NCI-H345 (cell line): Measurements from ENCODE around the gene TTLL4.
"Not testable (repeated sequence)": the region's sequence is repeated elsewhere in the genome, so short reads cannot be mapped to it uniquely, and the experiment has no call there.

Experiments
- DNase-seq: peaks from one replicate; lab custom pipeline; 2025; lab: John Stamatoyannopoulos, UW

The TTLL4 gene

DNA sequence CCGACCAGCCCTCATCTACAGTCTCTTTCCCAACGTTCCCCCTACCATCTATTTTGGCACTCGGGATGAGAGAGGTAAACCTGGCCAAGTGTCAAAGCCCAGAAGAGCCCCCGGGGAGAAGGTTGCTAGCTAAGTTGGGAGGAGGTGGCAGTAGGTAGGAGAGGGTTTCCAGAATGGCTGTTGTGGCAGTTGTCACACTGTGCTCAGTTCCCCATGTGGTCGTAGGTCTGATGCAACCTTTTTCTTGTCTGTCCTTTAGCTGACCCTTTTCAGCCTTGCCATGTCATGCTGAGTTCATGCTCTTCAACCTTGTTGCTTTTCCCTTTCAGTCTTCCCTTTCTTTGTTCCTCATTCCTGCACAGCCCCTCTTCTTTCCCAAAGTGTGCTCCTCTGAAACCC is 34.5 kb downstream of the TTLL4 start:
- DNase-seq = no peak

DNA sequence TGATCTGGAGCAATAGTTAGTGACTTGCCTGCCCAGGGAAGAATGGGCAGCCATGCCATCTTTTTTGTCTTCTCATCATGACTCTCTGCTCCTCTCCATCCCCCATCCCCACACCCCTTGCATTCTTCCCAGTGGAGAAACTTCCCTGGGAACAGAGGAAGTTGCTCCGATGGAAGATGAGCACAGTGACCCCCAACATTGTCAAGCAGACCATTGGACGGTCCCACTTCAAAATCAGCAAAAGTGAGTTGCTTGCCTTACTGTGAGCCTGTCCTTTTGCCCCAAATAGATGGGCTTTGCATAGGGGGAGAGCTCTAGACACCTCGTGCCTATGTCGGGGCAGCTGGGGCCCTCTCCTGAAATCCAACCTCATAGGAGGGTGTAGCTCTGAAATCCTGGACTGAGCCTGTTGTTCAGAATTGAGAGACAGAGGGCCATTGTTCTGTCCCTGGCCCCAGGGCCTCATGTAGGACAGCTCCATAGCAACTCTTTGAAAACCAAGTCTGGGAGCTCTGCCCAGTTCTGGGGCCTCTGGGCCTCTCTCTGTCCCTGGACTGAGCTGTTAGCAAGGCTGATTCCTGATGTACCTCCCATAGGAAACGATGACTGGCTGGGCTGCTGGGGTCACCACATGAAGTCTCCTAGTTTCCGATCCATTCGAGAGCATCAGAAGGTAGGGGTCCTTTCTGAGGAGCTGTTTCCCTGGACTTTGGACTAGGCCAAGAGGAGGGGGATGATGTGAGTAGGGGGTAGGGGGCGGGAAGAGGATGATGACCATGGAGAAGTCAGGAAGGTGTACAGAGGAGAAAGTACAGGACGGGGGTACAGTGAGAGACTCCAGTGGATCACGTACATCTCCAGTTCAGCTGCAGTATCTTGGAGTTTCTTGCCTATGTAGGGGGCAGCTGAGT is 35.2 kb downstream of the TTLL4 start:
- no peak for DNase-seq

DNA sequence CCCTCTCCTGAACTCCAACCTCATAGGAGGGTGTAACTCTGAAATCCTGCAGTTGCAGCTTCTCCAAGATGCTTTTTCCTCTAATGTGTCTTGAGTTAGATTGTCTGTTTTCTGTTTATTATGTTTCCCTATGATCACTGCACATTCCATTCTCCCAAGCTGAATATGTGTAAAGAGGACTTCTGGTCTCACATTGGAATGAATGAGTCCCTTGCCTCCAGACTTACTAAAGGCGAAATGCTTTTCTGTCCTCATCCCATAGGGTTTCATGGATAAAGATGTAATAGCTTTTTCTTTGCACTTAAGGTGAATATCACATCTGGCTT is 35.8 kb downstream of the TTLL4 start:
- DNase-seq = no peak

DNA sequence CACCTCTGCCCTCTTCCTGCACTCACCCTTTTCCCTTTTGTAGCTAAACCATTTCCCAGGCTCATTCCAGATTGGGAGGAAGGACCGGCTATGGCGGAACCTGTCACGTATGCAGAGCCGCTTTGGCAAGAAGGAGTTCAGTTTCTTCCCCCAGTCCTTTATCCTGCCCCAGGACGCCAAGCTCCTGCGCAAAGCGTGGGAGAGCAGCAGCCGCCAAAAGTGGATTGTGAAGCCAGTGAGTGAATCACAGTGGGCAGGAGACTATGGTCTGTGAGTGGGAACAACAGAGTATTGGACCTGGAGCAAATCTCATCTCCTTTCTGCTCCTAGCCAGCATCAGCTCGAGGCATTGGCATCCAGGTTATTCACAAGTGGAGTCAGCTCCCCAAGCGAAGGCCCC is 36.3 kb downstream of the TTLL4 start:
- no peak for DNase-seq

DNA sequence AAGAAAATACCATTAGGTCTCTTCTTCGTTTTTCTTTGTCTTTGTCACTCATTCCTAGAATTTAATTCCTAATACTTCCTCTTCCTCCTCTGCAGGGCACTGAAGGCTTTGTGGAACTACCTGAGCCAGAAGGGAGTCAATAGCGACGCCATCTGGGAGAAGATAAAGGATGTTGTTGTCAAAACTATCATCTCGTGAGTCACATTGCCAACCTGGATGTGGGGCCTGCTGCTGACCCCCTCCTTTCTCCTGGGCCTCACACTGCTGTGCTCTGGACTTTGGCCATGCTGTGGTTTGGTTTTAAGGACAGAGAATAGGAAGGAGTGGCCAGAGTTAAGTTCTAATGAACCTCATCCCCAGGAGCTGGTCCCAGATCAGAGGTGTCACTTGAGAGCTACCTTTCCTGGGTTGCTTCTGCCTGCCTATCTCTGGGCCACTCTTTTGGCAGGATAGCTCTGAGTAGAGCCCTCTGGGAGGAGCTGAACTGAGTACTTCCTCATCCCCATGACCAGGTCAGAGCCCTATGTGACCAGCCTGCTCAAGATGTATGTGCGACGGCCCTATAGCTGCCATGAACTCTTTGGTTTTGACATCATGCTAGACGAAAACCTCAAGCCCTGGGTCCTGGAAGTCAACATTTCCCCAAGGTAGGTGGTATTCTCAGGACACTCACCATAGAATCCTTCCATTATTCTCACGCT is 38.3 kb downstream of the TTLL4 start:
- DNase-seq = no peak

DNA sequence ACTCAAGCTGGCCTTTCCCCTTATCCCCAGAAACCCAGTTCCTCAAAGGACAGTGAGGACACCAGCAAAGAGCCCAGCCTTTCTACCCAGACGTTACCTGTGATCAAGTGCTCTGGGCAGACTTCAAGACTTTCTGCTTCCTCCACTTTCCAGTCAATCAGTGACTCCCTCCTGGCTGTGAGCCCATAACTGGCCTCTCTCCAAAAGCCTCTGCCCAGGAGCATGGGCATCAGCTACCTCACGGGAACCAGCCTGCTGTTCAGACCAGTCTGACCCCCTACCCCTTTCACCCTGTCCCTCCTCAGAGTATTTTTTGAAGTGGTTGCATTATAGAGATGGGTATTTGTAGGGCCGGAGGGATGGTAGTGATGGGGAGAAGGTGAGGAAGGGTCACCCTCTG is 43.6 kb downstream of the TTLL4 start:
- DNase-seq = no peak

DNA sequence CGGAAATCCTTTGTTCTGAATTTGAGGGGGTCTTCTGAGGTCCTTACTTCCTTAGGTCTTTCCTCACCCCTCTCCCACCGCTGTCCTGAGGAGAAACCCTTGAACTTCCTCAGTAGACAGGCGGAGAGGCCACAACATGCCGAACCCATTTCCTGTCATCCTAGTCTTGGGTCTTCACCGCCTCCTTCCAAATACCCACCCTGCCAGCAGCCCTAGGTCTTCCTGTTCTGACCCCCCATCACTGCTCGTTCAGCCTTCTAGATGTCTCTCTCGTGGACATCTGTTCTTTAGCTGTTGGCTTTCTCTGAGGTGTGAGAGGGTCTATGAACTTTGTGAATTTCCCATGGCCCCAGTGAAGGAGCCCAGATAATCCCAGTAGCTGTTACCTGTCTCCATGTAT is 44.1 kb downstream of the TTLL4 start:
- DNase-seq = no peak

DNA sequence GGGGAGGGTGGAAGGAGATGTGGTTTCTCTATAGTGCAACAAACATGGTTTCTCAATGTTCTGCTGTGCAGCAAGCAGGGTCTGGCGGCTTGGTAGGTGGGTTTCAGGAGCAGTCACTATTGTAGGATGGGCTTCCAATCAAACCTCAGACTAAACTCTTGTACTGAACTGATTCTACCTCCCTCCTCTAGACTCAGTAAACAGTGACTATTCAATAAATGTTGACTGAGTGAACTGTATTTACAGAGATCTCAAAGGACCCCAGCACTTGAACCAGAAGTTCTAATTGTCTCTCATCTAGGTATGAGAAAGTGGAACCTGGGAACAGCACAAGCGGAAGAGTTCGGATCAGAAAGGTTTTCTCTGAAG is 44.5 kb downstream of the TTLL4 start:
- no peak for DNase-seq

DNA sequence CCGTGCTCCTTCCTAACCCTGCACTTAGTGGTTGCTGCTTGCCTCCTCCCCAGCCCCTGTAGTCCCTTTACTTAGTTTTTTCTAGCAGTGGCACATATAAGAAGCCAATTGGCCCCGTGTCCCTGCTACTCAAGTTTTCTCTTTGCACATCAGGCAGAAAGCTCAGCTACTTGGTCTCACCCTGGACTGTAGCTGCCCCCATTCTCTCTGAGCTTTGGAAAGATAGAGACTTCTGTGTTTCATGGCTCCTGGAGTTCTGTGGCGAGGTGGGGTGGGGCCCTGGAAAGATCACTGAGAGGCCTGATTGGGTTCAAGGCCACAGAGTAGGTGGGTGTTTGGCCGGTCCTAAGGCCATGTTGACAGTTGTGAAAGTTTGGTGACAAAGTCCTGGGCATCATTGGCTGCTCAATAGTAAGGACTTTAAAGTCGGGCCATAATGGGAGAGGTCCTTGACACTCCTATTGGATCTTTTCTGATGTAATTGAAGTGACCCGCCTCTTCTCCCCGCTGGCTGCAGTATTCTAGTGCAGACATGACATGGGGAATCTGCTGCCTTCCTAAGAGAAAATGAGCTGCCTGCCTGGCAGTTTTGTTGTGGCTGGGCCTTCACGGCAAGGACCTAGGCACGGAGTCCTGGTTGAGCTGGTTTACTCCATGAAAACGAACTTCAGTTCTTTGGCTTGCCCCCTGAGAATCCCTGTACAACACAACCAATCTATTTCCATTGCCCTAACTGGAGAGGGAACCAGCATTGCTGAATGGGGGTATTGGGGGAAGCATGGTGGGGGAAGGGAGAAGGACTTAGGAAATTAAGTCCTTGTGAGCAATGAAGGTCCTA is 45.2 kb downstream of the TTLL4 start:
- DNase-seq = no peak

DNA sequence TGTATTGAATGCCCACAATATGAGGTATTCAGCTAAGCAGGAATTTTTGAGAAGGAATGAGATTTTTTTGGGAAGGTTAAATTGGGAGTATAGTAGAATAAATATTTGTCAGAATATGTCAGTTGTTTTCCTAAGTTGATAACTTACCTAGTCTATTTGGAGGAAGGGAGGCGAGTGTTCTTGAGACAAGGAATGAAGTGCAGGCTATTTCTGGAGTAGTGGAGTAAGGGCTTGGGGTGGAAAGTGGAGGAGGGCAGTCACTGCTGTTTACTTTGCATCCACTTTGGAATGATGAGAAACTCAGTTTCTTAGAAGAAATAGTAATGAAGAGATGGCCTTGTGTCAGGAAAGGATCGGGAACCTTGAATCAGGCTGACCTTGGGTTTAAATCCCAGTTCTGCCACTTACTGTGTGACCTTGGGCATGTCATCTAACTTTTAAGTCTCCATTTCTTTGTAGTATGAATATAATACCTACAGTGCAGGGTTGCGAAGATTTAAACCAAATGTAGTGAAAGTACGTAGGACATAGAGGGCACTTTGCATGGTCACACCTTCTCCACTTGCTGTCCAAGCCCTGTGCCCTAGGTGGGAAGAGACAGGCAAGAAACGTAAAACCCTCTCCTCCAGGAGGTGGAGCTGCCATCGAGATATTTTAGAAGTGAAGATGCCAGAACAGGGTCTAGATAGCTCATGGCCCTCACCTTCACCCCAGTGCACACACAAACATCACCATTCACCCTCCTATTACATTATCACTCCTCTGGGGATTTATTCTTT is 46.2 kb downstream of the TTLL4 start:
- DNase-seq = no peak

DNA sequence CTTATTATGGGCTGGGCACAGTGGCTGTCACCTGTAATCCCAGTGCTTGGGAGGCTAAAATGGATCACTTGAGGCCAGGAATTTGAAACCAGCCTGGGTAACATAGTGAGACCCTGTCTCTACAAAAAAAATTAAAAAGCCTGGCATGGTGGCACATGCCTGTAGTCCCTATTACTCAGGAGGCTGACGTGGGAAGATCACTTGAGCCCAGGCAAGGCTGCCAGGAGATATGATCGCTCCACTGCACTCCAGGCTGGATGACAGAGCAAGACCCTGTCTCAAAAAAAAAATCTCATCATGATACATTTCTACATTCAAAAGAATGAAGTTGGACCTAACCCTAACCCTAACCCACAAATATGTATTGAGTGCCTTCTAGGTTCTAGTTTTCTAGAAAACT is 51.2 kb downstream of the TTLL4 start:
- DNase-seq = no peak

DNA sequence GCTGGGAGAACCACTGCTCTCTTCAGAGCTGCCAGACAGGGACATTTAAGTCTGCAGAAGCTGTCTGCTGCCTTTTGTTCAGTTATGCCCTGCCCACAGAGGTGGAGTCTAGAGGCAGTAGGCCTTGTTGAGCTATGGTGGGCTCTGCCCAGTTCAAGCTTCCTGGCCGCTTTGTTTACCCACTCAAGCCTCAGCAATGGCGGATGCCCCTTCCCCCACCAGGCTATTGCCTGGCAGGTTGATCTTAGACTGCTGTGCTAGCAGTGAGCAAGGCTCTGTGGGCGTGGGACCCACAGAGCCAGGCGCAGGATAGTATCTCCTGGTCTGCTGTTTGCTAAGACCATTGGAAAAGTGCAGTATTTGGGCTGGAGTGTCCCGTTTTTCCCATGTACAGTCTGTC is 62.1 kb downstream of the TTLL4 start:
- not testable (repeated sequence) for DNase-seq

DNA sequence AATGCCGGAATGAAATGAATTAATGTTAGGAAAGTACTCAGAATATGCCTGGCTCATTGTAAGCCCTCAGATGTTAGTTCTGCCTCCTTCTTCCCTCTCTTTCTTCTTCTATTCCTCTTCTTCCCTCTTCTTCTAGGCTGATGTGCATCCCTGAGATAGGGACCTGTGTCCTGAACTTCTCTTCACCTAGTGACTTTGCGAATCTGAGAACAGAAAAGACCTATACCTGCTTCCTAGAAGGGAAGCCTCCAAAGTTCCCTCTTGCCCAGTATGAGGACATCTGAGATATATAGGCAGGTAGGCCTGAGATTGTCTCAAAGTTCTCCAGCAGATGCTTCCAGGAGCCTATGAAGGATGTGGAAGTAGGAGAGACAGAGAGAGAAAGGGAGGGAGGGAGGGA is 63.2 kb downstream of the TTLL4 start:
- no peak for DNase-seq

DNA sequence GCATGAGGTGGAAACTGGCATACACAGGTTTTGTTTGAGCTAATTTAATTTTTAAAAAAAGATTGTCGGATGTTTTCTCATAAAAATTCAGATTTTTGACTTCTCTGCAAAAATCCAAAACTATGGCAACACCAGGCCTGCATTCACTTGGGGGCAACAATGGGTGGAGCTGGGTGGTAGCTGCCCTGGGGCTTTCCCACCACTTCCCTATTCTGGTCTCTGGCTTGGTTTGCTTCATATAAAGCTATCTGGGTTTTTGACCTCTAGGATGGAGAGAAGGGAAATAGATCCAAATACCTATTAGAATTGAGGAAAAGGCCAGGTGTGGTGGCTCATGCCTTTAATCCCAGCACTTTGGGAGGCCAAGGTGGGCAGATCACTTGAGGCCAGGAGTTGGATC is 65.9 kb downstream of the TTLL4 start:
- no peak for DNase-seq

DNA sequence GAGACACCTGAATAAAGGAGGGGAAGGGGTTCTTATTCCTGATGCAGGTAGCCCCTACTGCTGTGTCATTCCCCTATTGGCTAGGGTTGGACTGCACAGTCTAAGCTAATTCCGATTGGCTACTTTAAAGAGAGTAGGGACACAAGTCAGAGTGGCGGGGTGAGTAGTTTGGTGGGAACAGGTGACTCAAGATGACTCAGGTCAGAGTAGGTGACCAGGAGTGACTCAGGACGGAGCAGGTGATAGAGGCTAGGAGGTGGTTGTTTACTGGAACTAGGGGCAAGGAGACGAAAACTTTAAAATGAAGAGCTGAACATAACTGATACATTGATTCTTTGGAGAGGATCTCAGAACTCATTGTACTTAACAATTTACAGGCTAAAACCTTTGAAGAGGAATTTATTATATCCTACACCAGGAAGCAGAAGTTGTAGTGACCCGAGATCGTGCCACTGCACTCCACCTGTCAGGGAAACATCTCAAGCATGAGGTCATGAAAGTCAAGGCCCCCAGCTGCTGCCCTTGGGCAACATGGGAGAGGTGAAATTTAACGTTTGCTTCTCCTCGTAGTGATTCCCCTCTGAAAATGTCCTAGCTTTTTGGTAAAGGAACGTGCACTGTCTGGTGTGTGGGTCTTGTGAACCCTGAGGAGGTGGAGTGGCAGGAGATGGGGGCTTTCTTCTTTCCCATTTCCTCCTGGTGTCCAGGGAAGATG is 66.8 kb downstream of the TTLL4 start:
- no peak for DNase-seq

DNA sequence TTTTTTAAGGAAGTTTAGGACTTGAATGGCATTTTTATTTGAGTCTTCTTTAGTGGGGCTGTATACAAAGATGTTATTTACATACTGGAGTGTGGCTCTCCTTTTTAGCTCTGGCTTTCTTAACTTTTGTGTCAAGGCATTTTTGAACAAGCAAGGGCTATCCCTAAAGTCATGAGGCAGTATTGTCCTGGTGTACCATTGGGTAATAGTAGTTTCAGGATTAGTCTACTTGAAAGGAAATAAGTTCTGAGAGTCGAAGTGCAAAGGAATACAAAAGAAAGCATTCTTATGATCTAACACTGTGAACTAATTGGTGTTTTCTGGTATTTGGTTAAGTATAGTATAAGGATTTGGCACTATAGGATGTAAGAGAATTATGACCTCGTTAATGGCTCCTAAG is 69.4 kb downstream of the TTLL4 start:
- no peak for DNase-seq

DNA sequence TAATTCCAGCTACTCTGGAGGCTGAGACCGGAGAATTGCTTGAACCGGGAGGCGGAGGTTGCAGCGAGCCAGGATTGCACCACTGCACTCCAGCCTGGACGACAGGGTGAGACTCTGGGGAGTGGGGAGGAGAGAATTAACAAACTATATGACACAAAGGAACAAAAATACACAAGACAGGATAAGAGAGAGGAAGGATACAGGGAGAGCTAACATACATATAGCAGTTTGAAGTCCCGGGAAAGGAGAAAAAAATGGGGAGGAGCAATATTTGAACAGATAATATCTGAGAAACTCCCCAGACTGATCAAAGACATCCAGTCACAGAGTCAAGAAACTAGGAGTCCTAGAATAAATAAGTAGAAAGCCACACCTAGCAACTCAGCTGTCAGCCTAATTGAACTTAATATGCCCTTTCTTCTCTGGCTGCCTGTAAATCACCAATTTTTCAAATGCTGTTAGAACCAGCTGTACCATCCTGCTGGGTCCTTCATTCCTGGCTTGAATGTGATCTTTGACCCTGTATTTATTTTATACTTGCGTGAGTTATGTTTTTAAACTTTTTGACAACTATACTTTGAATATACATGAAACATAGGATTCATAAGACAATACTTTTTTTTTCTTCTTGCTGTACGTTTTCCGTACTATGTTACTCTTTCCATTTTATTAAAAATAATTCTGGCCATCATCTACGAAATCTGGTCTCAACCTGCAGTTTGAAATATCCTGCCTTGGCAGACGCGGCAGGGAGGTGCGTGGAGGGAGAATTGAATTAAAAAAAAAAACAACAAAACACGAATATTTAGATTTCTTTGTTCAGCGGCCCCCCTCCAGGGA is 70.4 kb downstream of the TTLL4 start:
- no peak for DNase-seq

DNA sequence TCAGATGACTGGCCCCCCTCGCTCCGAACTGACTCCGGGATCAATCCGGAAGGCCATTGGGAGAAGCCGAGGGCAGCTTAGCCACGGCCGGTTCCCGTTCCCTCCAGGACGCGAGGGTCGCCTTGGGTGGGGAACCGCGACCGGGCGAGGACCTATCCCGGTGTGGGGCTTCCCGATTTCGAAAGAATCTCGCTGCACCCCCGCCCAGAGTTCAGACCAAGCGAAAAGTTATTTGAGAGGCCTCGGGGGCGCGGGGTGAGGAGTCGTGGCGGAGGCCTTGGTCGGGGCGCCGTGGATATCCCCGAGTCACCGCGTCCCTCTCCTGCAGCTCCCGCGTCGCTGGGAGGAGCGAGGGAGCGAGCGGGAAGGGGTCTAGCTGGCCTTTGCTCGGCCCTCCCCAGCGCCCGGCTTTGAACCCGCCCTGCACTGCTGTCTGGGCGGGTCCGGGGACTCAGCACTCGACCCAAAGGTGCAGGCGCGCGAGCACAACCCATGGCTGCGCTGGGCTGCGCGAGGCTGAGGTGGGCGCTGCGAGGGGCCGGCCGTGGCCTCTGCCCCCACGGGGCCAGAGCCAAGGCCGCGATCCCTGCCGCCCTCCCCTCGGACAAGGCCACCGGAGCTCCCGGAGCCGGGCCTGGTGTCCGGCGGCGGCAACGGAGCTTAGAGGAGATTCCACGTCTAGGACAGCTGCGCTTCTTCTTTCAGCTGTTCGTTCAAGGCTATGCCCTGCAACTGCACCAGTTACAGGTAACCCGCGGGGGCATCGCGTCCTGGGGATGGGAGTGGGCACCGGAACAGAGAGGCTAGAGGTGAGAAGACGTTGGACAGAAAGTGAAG is 71.3 kb downstream of the TTLL4 start, which contains the start of gene CYP27A1:
Gene CYP27A1 (plus strand): TSS at position 457 of the 837 bp plus-strand sequence. CDS start 36 bp downstream, at position 493.
- no peak for DNase-seq

DNA sequence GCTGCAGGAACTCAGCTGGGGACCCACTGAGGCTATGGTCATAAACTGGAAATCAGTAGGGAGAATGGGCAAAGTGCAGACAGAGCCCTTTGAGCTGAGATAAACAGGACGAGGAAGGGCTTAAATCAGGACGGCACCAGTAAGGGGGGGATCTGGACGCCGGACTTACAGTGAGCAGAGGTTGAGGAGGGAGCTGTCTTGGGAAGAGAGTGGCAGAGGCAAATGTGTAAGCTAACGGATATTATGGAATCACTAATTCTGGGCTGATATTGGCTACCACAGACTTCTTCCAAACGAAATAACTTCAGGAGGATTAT is 71.9 kb downstream of the TTLL4 start:
- DNase-seq = no peak

DNA sequence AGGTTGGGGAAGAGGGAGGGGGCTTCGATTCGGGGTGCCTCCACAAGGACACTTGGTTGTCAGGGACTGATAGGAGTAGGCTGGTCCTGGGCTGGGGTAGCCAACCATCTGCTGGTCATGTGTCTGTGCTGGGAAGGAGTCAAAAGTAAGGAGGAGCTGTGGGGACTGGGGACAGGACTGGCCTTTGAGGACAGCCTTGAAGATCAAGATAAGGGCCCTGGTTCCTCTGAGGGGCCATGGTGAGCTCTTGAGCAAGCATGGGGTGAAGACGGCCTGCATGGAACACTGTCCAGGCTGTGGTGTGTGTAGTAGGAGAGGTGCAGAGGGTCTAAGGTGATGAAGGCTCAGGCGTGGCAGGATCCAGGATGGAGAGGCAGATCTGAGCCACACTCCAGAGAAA is 73.1 kb downstream of the TTLL4 start:
- DNase-seq = no peak
